Measurements from ENCODE around the gene DNAH10.

- TF ChIP-seq, protein P1, sequence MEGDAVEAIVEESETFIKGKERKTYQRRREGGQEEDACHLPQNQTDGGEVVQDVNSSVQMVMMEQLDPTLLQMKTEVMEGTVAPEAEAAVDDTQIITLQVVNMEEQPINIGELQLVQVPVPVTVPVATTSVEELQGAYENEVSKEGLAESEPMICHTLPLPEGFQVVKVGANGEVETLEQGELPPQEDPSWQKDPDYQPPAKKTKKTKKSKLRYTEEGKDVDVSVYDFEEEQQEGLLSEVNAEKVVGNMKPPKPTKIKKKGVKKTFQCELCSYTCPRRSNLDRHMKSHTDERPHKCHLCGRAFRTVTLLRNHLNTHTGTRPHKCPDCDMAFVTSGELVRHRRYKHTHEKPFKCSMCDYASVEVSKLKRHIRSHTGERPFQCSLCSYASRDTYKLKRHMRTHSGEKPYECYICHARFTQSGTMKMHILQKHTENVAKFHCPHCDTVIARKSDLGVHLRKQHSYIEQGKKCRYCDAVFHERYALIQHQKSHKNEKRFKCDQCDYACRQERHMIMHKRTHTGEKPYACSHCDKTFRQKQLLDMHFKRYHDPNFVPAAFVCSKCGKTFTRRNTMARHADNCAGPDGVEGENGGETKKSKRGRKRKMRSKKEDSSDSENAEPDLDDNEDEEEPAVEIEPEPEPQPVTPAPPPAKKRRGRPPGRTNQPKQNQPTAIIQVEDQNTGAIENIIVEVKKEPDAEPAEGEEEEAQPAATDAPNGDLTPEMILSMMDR (IDR thresholded peaks at IDR 0.05) = no peak
- no peak for TF ChIP-seq POLR2A (IDR thresholded peaks at IDR 0.05)
Observed at GRCh38 chr12:123893276-123893675, 131.2 kb downstream of the DNAH10 start.
